Inflammatory macrophage treated with lipopolysaccharide for 1 hour (primary cell): ENCODE results near the gene HSD17B11.
"Not testable (repeated sequence)": the region's sequence is repeated elsewhere in the genome, so short reads cannot be mapped to it uniquely, and the experiment has no call there.

Source experiments
- DNase-seq, 2 donors: peaks; one replicate each; pipeline ENCODE4 v3.0.0-alpha.2; 2020 to 2022

Gene HSD17B11

DNA sequence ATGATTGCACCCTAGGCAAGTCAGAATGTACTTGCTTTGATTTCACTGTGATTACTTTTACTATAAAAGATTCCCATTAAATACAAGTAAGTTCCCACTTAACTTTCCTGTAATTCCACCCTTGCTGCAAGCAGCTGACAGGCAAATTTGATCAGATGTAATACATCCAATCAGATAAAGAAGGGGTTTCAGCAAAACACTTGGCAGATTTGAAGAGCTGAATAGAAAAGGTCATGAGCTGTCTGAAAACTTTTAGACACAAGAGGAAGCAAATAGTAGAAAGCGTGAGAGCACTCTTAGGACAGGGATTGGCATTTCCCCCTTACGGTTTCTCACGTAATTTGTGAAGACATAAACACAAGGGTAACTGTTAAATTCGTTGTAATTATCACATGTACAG lies 91.1 kb downstream of the HSD17B11 start:
- no peak for DNase-seq

DNA sequence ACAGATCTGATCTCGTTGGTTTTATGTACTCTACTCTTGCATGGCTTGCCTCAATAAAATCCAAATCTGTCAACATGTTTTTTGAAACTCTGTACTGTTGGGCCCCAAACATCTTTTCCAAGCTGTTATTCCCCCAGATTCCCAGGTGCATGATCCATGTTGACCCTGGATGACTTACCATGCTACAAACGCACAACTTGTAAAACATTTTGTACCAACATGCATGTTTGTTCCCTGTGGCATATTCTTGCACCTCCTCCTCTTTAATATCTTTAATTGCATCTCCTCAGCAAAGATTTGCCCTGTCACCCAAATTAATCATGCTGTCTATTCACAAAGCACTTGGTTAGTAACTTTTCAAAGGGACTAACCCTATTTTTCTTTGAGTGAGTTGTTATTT lies 92.6 kb downstream of the HSD17B11 start:
- DNase-seq: no peak

DNA sequence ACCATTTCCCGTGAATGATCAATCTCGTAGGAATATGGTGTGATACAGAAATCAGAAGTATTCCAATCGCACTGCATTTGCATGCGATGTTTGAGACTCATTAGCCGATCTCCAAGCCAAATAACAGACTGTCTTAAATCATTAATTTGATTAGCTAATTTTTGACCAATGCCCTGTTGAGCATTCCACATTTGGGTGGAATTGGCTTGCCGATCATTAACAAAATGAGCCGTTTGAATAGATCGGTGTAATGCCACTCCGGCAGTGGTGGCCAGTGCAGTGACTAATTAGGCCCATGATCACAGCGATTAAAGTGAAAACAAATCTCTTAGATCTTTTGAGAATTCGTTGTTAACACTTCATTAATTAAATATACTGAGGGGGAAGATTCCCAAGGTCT lies 96.1 kb downstream of the HSD17B11 start:
- DNase-seq: not testable (repeated sequence)

DNA sequence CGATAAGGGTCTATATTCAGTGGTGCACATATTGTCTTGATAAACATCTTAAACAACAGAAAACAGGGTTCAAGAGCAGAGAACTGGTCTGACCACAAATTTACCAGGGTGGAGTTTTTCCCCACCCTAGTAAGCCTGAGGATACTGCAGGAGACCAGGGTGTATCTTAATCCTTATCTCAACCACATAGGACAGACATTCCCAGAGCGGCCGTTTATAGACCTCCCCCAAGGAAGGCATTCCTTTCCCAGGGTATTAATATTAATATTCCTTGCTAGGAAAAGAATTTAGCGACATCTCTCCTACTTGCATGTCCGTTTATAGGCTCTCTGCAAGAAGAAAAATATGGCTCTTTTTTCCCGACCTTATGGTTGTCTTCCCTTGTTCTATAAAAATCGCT lies 97.1 kb downstream of the HSD17B11 start:
- DNase-seq: not testable (repeated sequence)

DNA sequence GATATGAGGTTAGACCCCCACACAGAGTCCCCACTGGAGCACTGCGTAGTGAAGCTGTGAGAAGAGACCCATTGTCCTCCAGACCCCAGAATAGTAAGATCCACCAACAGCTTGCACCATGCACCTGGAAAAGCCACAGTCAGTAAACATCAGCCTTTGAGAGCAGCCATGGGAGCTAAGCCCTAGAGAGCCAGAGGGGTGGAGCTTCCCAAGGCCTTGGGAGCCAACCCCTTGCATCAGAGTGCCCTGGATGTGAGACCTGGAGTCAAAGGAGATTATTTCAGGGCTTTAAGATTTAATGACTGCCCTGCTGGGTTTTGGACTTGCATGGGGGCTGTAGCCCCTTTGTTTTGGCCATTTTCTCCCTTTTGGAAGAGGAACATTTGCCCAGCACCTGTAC lies 104.0 kb downstream of the HSD17B11 start:
- no peak for DNase-seq
